Measurements from ENCODE around the gene KIR3DL1. TPM values are rescaled to one million over a fixed set of nuclear protein-coding genes. Genes with fewer than 3 reads are reported as not detected.
"Not testable (repeated sequence)": the region's sequence is repeated elsewhere in the genome, so short reads cannot be mapped to it uniquely, and the experiment has no call there.

KIR3DL1 gene
- total RNA-seq, 1 experiment from 2014 or later: not detected

DNA sequence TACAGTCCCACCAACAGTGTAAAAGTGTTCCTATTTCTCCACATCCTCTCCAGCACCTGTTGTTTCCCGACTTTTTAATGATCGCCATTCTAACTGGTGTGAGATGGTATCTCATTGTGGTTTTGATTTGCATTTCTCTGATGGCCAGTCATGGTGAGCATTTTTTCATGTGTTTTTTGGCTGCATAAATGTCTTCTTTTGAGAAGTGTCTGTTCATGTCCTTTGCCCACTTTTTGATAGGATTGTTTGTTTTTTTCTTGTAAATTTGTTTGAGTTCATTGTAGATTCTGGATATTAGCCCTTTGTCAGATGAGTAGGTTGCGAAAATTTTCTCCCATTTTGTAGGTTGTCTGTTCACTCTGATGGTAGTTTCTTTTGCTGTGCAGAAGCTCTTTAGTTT lies 47.2 kb downstream of the KIR3DL1 start:
- in situ Hi-C loops (cut with HindIII; ENCODE audit: low pct_unique_long_range_greater_than_20kb, low sequenced_read_pairs): not testable (repeated sequence)

DNA sequence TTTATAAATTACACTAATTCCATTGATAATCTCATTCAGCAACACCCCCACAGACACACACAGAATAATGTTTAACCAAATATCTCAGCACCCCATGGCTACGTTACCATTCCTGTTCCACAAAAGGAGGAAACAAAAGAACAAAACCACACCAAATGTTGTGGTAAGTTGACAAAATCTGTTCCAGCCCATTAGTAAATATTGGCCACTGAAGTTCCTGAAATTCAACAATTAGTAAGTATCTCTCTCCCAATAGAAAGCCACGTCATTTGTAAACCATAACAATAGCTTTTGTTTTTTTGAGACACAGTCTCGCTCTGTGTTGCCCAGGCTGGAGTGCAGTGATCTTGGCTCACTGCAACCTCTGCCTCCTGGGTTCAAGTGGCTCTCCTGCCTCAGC lies 55.4 kb downstream of the KIR3DL1 start:
- in situ Hi-C loops (cut with HindIII; ENCODE audit: low pct_unique_long_range_greater_than_20kb, low sequenced_read_pairs): no loop called here
- DNase-seq (ENCODE audit: low read depth): no peak

More for the DNA sequence above, 47.2 kb downstream of the KIR3DL1 start:
- DNase-seq (ENCODE audit: low read depth): not testable (repeated sequence)

DNA sequence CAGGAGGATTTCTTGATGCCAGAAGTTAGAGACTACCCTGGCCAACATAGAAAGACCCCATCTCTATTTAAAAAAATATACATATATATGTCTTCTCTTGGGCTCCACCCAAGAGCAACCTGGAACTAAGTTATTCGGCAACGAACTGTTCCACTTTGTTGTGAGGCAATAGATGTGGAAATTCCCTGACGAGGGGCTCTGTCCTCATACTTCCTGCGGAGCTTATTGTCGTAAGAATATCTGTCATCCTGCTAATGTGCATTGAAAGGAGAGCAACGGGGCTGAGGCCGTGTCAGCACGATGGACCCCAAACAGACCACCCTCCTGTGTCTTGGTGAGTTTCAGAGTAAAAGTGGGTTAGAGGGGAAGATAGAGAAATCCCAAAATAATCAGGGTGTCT lies 57.7 kb downstream of the KIR3DL1 start, which contains the start of gene FCAR:
Gene FCAR (plus strand): TSS at position 246 of the 400 bp plus-strand sequence. CDS start 55 bp downstream, at position 301.
- in situ Hi-C loops (cut with HindIII; ENCODE audit: low pct_unique_long_range_greater_than_20kb, low sequenced_read_pairs): no loop called here
- DNase-seq (ENCODE audit: low read depth): no peak

DNA sequence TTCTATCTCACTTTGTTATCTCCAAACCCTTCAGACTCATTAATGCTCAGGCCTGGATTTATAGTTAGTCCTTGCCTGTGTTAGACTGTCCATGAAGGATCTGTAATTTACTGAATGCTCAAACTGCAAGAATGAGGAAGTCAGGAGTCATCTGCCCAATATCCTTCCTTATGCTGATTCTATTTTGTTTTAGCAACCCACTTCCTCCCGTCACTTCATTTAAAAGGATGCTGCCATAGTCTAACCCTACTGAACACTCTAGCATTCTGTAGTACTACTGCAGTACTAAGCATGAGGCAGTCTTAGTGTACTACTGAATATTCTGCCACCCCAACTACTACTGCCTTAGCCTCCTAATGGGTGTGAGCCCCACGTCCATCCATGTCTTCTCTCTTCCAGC lies 59.2 kb downstream of the KIR3DL1 start:
- DNase-seq (ENCODE audit: low read depth): no peak
- in situ Hi-C loops (cut with HindIII; ENCODE audit: low pct_unique_long_range_greater_than_20kb, low sequenced_read_pairs): no loop called here

DNA sequence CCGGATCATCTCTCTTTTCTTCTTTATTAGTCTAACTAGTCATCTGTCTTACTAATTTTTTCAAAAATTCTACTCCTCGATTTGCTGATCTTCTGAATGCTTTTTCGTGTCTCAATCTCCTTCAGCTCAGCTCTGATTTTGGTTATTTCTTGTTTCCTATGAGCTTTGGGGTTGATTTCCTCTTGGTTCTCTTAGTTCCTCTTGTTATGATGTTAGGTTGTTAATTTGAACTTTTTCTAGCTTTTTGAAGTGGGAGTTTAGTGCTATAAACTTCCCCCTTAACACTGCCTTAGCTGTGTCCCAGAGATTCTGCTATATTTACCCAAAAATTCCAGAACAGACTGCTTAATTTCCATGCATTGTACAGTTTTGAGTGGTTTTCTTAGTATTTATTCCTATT lies 61.2 kb downstream of the KIR3DL1 start:
- DNase-seq (ENCODE audit: low read depth): no peak
- in situ Hi-C loops (cut with HindIII; ENCODE audit: low pct_unique_long_range_greater_than_20kb, low sequenced_read_pairs): no loop called here

Other genes starting within 250 kb of the KIR3DL1 start
- not detected in 2 replicates for gene LILRA2, start 242.7 kb upstream of the KIR3DL1 start, total RNA-seq (2014; rRNA removed; shearing (Covaris generic); ENCODE audit: low replicate concordance)
- gene LILRA1, start 222.8 kb upstream of the KIR3DL1 start, total RNA-seq (2014; rRNA removed; shearing (Covaris generic); ENCODE audit: low replicate concordance): not detected in 2 replicates
- gene LILRB1, start 186.0 kb upstream of the KIR3DL1 start, total RNA-seq (2014; rRNA removed; shearing (Covaris generic); ENCODE audit: low replicate concordance): not detected in 2 replicates
- gene LILRB4, start 153.5 kb upstream of the KIR3DL1 start, total RNA-seq (2014; rRNA removed; shearing (Covaris generic); ENCODE audit: low replicate concordance): not detected in 2 replicates
- not detected in 2 replicates for gene KIR3DL3, start 92.0 kb upstream of the KIR3DL1 start, total RNA-seq (2014; rRNA removed; shearing (Covaris generic); ENCODE audit: low replicate concordance)
- not detected in 2 replicates for gene KIR2DL3, start 78.0 kb upstream of the KIR3DL1 start, total RNA-seq (2014; rRNA removed; shearing (Covaris generic); ENCODE audit: low replicate concordance)
- not detected in 2 replicates for gene KIR2DL1, start 46.7 kb upstream of the KIR3DL1 start, total RNA-seq (2014; rRNA removed; shearing (Covaris generic); ENCODE audit: low replicate concordance)
- not detected in 2 replicates for gene KIR2DL4, start 12.9 kb upstream of the KIR3DL1 start, total RNA-seq (2014; rRNA removed; shearing (Covaris generic); ENCODE audit: low replicate concordance)
- gene KIR2DS4, start 16.2 kb downstream of the KIR3DL1 start, total RNA-seq (2014; rRNA removed; shearing (Covaris generic); ENCODE audit: low replicate concordance): not detected in 2 replicates
- gene KIR3DL2, start 34.0 kb downstream of the KIR3DL1 start, total RNA-seq (2014; rRNA removed; shearing (Covaris generic); ENCODE audit: low replicate concordance): not detected in 2 replicates
- gene FCAR, start 57.8 kb downstream of the KIR3DL1 start, total RNA-seq (2014; rRNA removed; shearing (Covaris generic); ENCODE audit: low replicate concordance): not detected in 2 replicates
- not detected in 2 replicates for gene NCR1, start 89.7 kb downstream of the KIR3DL1 start, total RNA-seq (2014; rRNA removed; shearing (Covaris generic); ENCODE audit: low replicate concordance)
- gene NLRP7, start 131.1 kb downstream of the KIR3DL1 start, total RNA-seq (2014; rRNA removed; shearing (Covaris generic); ENCODE audit: low replicate concordance): not detected in 2 replicates
- 0.20 and 0.47 TPM in 2 replicates for gene NLRP2, start 149.9 kb downstream of the KIR3DL1 start, total RNA-seq (2014; rRNA removed; shearing (Covaris generic); ENCODE audit: low replicate concordance)
- not detected in 2 replicates for gene GP6, start 221.8 kb downstream of the KIR3DL1 start, total RNA-seq (2014; rRNA removed; shearing (Covaris generic); ENCODE audit: low replicate concordance)
- 58.2 and 62.1 TPM in 2 replicates for gene RDH13, start 246.7 kb downstream of the KIR3DL1 start, total RNA-seq (2014; rRNA removed; shearing (Covaris generic); ENCODE audit: low replicate concordance)

Measured in Caki2 (cell line).